NCI-H1048 (cell line): Measurements from ENCODE around the gene C1orf198.

Source experiments
- DNase-seq: peaks from one replicate; lab custom pipeline; 2025; lab: John Stamatoyannopoulos, UW

C1orf198 gene

DNA sequence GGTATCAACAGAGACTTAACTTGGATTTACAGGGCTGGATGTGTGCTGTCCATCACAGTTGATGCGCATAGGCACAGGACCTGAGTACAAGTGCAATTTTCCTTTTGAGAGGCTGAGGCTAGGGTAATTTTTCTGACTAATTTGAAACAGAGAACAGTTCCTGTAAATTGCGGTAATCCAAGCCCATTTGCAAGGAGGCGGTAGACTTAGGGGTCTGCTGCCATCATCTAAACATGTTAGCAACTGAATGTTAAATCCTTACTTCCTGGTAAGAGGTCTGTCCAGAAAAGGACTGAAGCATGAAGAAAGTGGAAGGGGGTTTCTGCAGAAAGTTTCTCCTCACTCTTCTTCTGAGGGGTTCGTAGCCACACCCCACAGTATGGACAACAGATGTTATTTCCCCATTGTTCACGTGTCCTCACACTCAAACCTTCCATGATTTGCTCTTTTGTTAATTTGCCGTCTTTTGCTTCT lies 23.7 kb upstream of the C1orf198 start:
- no peak for DNase-seq

DNA sequence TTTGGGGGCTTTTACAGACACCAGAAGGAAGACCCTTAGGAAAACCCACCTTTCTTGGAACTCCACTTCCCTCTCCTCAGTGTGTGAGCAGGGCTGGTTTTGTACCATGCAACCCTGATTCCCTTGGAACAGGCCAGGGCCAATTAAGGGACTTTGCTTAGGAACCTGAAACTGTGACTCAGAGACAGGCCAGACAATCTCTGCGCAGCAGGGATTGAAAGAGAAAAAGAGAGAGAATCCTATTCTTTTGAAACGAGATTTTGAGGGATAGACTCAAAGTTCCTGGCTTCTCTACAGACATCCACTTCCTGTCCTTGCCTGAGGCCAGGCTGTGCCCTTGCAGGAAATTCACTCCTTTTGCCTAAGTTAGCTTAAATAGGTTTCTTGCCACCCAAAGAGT lies 23.1 kb upstream of the C1orf198 start:
- no peak for DNase-seq

DNA sequence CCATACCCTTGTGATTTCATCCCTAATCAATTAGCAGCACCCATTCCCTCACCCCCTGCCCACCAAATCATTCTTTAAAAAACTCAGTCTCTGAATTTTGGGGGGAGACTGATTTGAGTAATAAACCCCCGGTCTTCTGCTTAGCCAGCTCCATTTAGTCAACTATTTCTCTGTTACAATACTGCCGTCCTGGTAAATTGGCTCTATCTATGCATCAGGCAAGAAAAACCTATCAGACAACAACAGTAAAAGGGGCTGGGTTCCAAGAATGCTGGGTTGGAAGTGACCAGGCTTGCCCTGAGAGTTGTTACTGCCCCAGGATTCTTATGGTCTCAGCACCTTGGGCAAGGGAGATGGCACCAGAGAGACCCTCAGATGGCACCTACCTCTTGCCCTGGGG lies 16.3 kb upstream of the C1orf198 start:
- no peak for DNase-seq

DNA sequence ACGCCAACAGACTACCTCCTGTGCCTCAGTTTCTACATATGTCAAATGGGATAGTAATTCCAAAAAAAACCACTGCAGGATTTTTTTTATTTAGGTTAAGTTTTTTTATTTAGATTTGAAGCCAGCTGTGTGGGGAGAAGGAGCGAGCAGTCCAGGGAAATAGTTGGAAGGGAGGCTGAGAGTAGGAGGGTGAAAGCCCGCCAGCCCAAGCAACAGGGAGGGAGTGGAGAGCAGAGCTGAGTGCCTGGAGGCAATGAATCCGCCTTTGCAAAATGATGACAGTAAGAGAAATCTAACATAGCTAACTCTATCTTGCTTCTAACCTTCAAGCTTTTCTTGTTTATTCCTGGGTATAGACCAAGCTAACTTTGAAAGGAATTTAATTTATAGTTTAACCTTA lies 15.6 kb upstream of the C1orf198 start:
- no peak for DNase-seq

DNA sequence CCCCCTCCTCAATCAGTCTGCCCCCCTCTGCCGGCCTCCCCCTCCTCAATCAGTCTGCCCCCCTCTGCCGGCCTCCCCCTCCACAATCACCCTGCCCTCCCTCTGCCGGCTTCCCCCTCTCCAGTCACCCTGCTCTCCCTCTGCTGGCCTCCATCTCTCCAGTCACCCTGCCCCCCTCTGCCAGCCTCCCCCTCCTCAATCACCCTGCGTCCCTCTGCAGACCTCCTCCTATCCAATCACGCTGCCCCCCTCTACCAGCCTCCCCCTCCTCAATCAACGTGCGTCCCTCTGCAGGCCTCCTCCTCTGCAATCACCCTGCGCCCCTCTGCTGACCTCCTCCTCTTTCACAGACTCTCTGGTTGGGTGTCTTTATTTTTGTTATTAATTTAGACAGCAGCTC lies 11.5 kb upstream of the C1orf198 start:
- DNase-seq: no peak

DNA sequence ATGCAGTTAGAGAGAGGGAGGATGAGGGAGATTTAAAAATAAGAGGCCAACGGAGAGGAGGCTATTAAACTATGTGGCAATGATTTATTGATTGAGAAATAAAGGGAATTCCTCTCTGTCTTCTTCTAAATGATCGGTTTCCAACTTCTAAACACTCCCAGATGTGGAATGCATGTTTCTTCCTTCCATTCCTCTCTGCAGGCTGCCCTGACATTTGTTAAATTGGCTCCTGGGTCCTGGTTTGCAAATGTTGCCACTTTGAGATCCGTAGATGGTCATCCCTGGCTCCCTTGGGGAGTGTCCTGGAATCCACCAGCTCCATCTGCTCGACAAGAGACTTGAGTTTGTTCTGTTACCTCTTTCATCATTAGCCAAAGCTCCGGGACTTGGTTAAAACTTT lies 10.3 kb upstream of the C1orf198 start:
- no peak for DNase-seq

DNA sequence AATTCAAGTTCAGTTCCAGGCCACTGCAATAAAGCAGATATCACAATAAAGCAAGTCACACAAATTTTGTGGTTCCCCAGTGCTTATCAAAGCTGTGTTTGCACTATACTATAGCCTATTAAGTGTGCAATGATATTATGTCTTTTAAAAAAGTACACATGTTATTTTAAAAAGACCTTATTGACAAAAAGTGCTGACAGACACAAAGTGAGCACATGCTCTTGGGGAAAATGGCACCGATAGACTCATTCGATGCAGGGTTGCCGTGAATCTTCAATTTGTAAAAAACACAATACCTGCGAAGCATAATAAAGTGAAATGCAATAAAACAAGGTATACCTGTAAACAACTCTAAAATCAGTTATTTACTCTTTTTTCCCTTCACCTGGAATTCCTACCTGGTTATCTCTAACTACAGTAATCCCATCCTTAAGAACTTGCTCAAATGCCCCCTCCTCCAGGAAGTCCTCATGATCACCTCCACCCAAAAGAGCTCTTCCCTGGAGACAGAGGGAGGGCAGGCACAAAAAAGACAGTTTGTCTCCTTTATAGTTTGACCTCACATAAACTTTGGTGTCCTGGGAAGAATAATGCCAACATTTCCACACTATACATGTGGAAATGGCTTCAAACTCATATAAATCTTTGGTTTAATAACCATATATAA lies 9.7 kb upstream of the C1orf198 start:
- DNase-seq: no peak

DNA sequence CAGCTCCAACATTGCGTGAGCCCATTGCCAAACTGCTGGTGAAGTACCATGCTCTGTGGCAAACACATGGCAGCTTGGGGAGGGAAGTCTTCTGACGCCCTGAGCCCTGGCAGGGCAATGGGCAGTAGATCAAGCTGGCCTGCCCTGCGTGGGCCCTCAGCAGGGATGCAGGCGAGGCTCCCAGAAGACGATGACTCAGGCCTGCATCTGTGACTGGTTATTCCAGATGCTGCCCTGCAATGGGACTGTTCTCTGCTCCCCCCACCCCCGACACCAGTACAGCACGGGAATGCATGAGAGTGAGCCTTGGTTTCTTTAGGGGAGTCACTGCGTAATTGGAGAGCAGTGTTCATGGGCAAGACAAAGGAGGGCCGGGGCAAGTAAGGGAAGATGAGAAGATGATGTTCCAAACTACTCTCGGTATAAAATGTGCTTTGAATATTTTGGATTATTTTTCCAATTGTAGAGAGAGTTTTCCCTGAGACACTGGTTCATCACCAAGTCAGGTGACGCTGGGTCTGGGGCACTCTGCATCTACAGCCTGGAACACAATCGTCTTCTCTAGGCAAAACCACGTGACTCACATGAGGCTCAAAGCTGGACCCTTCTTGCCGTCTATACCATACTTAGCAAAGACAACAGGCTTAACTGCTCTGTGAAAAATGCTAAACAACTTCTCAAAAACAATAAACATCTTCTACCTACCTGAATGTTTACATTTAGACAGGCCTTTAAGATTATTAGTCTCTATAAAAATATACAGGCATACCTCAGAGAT lies 9.0 kb upstream of the C1orf198 start:
- DNase-seq: no peak

DNA sequence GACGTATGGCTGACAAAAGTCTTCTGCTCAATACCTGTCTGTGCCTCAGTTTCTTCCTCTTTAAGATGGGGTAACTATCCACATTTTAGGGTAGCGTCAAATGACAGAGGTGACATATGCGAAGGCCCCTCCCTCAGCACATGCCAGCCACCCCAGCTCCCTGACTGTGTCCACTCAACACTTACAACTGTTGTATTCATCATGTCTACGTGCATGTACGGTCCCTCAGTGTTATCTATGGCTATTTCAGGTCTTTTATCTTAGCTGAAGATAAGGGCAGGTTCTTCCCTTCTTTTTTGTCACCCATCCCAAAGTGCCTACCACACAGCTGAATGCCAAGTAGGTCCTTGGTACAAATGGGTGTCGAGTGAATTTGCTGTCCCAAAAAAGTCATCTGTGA lies 8.3 kb upstream of the C1orf198 start:
- DNase-seq: no peak

DNA sequence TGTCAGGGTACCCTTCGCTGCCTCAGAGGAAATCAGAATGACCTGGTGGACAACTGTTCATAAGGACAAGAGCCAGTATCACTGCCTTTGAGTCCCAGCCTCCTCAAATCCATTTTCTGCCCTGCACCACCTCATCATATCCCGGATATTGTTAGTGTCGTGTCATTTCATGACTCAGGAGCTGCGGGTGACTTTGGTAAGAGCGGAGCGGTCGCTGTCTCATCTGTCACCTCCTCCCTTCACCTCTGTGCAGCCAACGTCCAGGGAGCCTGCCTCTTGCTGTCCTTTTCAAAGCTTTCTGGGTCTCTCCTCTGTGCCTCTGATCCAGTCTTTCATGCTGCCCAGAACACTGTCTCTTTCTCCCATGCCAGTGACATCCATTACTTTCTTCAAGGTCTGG lies 7.0 kb upstream of the C1orf198 start:
- no peak for DNase-seq

DNA sequence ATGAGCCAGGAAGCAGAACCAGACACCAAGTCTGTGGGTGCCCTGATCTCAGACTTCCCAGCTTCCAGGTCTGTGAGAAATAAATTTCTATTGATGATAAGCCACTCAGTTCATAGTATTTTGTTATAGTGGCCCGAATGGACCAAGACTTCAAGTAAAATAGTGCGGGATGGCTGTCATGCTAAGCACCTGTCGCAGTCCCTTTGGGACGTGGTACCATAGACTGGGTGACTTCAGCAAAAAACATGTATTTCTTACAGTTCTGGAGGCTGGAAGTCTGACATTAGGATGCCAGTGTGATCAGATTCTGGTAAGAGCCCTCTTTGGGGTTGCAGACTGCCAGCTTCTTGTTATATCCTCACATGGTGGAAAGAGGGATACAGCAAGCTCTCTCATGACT lies 2.6 kb upstream of the C1orf198 start:
- DNase-seq: no peak

DNA sequence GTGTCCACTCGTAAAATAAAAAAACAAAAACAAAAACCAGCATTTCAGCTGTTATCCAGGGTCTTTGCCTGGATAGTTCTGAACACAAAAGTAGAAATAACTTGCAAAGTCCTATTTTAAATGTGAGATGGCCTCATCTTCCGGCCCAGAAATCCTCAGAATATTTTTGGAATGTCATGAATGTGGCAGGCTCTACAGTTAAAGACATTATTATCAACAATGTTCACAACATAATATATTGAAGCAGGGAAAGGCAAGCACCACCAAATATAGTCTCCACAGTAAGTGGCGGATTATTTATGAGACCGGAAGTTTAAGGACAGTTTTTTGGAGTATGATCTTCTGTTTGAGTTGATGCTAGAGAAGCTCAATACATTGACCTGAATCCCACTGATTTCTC lies 1.2 kb upstream of the C1orf198 start:
- DNase-seq: no peak

DNA sequence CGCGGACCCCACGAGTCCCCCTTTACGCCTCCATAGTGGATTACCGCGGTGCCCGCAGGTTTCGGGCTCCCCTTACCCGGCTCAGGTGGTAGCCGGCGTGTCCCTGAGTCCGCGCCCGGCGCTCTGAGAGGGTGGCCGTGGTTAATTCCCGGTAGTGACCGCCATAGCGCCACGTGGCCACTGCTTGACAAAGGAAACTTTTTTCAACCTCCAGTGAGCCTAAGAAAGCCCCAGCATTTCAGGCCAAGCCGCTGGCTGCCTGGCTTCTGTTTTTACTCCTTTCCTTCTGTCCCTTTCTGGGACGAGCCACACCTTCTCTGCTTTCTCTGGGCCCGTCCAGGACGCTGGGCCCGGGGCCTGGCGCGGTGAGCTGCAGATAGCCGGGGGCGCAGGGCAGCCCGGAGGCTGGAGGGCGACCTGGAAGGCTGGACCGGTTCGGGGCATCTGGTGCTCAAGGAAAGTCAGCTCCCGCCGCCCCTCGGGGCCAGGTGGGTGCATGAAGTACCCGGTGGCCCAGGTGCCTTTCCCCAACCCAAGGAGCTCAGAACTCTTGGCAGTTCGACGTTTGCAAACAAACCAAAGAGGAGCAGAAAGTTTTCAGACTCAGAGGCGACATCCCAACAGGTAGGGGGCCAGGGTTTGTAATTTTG lies 540 bp upstream of the C1orf198 start:
- no peak for DNase-seq

DNA sequence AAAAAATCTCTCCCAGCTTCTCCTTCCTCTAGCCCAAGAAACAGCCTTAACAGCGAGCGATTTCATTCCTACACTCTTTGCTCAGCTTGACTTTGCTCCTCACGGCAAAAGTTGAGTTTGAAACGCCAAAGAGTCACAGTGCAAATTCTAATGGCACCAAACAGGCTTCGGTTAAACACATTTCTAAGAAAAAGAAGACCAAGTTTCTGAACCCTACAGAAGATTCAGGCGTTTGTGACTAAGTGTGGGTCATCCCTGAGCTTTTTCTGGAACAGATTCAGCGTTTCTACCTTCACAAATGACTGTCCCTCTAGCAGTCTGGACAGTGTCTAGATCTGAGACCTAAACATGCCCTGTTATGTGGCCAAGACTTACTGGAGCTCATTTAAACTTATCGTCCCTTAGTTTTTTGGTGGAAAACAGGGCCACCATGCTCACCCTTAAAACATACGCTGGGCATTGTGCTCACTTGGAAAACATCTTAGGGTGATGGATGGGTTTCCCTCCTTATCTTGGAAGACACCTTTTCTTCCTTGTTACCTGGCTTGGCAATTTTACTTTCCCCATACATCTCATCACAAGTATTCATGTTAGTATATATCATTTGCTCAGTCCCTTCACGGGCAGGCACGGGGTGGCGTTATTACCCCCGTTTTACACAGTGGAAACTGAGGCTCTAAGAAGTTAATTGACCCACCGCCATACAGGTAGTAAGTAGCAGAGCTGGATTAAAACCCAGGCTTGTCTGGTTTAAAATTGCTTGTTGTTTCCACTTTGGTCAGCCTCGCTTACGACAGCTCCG lies 1.0 kb downstream of the C1orf198 start:
- no peak for DNase-seq

DNA sequence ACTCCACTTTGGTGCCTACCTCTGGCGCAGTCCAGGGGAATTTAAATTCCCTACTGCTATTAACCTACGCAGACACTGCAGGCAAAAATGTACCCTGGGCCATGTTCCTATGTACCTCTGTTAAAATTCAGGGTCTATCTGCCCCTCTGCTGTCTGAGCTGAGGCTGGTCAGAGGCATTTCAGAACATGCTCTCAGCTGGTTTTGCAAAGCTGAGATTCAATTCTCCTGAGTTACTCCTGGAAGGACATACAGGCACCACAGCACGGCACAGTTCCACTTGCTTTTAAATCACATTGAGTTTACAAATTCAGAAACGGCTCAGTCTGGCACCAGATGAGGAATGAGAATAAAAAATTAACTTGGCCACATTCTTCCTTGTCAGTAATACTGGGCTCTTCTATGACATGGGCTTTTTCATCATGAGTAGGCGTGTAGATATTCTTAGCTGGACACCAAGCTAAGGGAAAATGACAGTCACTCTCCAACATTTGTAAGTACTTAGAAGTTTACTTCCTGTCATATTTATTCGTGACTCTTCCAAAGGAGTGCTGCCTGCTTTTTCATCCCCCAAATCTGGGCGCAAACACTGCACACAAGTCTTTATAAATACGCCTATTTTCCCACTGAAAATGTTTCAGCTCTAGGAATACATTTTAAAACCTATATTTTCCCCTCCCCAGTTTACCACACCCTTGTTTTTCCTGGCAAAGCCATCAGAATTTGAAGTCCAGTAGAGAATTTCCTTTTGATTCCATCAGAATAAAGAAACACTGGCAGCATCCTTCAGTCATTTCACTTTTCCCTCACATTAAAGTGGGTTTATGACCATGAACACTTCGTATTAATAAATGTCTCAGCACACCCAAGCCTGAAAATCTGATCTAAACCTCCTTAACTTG lies 1.9 kb downstream of the C1orf198 start:
- no peak for DNase-seq

DNA sequence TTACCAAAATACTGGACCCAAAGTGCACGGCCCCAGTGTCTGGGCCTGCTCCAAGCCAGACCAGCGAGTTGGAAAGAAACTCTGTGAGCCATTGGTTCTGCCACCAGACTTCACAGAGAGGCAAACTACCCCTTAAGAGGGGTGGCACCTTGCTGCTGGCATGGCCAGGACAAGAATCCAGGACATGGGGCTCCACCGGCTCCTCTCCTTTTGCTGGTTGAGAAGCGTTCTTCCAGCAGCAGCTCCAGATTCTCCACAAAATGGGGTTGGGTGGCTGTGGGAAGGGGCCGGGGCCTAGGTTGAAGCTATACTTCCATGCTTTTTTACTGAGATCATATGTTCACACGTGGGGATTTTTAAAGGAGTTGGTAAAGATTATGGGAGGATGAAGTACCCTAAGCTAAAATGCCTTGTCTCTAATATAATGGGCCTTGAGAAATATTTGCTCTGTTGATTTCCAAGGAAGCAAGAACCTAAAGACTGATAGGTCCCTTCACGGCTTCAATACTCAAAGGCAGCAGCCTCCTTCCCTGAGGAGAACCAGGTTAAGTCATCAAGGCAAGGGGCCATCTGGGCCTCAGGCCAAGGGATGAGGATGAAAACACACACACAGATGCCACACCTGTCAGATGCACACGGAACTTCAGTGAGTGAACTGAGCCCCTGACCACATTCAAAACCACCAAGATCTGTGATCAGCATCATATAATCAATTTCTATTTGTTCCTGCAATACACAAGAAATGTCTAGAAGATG lies 3.1 kb downstream of the C1orf198 start:
- no peak for DNase-seq

DNA sequence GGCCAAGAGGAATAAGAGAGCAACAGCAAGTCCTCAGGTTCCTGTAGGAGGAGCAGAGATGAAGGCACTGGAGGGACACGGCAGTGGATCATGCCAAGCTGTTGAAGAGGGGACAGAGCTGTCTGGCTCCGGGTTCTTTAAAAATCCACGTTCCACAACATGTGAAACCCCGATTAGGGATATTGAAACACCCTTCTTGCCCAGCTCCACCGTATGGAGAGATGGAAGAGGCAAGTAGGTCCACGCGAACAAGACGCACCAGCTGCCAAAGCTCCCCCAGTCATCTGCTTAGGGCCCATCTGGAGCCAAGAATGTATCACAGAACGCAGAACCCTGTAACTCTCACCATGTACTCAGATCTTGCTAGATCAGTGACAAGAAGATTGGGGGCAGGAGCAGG lies 3.9 kb downstream of the C1orf198 start:
- DNase-seq: no peak

DNA sequence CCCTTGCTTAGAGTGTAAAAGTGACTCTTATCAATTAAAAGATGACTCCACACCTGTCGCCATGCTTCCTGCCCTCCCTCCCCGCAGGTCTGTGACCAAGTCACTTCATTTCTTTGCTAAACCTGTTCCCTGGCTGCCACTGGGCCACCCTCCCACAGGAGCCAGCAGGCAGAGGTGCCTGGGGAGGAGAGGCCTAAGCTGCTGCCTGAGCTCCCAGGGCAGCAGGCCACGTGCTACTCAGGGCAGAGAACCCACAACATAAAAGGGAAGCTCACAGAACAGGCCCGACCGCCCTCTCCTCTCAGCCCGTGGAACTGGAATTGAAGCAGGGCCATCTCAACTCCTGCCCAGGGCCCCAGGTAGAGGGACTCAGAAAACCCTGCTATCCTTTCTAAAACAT lies 4.9 kb downstream of the C1orf198 start:
- DNase-seq: no peak

DNA sequence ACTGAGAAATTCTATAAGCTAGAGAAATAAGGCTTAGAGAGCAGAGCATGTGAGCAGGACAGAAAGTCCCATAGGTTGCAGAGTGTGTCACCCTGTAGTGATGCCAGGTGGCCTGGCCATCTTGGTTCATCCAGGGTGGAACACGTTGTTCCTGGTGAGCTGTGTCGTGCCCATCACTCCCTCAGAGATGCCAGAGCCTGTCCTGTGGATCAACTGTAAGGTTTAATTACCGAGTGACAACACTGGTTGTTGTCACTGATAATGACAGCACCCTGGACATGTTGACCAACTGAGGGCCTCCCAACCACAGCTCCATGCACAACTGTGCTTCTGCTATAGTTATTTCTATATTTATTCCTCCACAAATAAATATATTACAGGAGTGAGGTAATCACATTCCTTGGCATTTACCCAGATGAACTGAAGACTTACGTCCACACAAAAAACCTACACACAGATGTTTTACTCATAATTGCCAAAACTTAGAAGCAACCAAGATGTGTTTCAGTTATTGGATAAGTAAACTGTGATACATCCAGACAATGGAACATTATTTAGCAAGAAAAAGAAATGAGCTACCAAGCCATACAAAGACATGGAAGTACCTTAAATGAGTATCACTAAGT lies 6.2 kb downstream of the C1orf198 start:
- no peak for DNase-seq

DNA sequence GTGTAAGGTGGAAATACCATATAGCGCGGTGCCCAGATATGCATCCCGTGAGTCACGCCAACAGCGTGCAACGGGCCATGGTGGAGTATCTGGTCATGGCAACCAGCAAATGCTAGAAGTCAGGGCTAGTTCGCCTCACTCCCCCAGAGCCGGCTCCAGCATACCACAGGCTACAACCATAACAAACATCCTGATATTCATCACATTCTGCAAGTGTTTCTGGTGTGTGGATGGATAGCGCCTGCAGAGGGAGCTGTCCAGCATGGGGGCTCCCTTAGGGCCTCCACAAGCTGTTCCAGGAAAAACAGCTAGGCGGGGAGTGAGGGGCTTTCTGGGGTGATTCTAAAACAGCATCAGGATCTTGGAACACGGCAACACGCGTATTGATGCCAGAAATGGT lies 6.8 kb downstream of the C1orf198 start:
- no peak for DNase-seq
